Muscle of leg (tissue), 11 donors: Measurements from ENCODE around the gene SIRT6. TPM values are rescaled to one million over a fixed set of nuclear protein-coding genes. Genes with fewer than 3 reads are reported as not detected.
"Not testable (repeated sequence)": the region's sequence is repeated elsewhere in the genome, so short reads cannot be mapped to it uniquely, and the experiment has no call there.

Experiments used
- DNase-seq: peaks from one replicate; pipeline ENCODE4 v3.0.0; 2013
- H3K27ac ChIP-seq: one replicate; pipeline ENCODE4 v1.5.1; 2013; ENCODE audit warnings: mild to moderate bottlenecking, low read length, control low read depth
- H3K27me3 ChIP-seq: one replicate; pipeline ENCODE4 v1.6.1; 2013; ENCODE audit warnings: low read length; ENCODE audit not compliant: control insufficient read depth, insufficient read depth
- H3K36me3 ChIP-seq: one replicate; pipeline ENCODE4 v1.6.1; 2013; ENCODE audit warnings: low read length; ENCODE audit not compliant: control insufficient read depth, insufficient read depth
- H3K4me1 ChIP-seq: one replicate; pipeline ENCODE4 v1.6.1; 2013; ENCODE audit warnings: low read length; ENCODE audit not compliant: control insufficient read depth, insufficient read depth
- H3K4me3 ChIP-seq: one replicate; pipeline ENCODE4 v1.5.1; 2013; ENCODE audit warnings: low read length, control low read depth
- H3K9me3 ChIP-seq: replicated peaks from 2 replicates; pipeline ENCODE4 v1.6.1; 2013; ENCODE audit warnings: low read depth, low read length; ENCODE audit not compliant: control insufficient read depth
- WGBS: methylation state at CpG from one replicate; pipeline ENCODE4 v1.1.5; 2013; ENCODE audit warnings: missing lambda C conversion rate; ENCODE audit not compliant: insufficient coverage; 5-methylcytosine and 5-hydroxymethylcytosine counted together
- polyA plus RNA-seq, 8 donors: library from polyadenylated mRNA; unstranded; fragments of 120-200 nt; gene quantifications; one replicate each; pipeline versions ENCODE4 v1.2.1 to v1.2.3, GENCODE V29; 2013; ENCODE audit warnings: inconsistent platforms in 1 of 8, low replicate concordance in 1 of 8; ENCODE audit not compliant: insufficient read length in 8 of 8, insufficient read depth in 1 of 8
- total RNA-seq: library from RNA; stranded (reverse); fragments of 120-200 nt; gene quantifications from one replicate; pipeline ENCODE4 v1.2.4, GENCODE V29; 2013

SIRT6 gene
- total and polyA plus RNA-seq, 9 donors = 6.0 to 17.1 (median 12.1) TPM

GRCh38 chr19:4154571-4155312 is 27.6 kb downstream of the SIRT6 start:
- WGBS = 71% methylated on average over 18 of the region's 21 CpGs
- H3K27ac ChIP-seq = no peak overlapping the region
- H3K27me3 ChIP-seq = peaks cover 15% of the 10 kb centered on the region
- H3K36me3 ChIP-seq = no peaks in the 10 kb centered on the region
- H3K4me1 ChIP-seq = no peaks in the 10 kb centered on the region
- no peak overlapping the region for H3K4me3 ChIP-seq
- H3K9me3 ChIP-seq = no peaks in the 10 kb centered on the region
- no peak for DNase-seq

GRCh38 chr19:4152241-4152998 is 29.9 kb downstream of the SIRT6 start:
- Histone ChIP-seq H3K36me3 (no peaks in the 10 kb centered on the region), H3K27me3 (peaks cover 15% of the 10 kb centered on the region)
- WGBS = 75% methylated on average over 8 of the region's 10 CpGs

GRCh38 chr19:4151623-4152022 is 30.7 kb downstream of the SIRT6 start:
- Histone ChIP-seq H3K36me3 (no peaks in the 10 kb centered on the region), H3K27ac (no peak overlapping the region), H3K27me3 (peaks cover 15% of the 10 kb centered on the region), H3K4me3 (no peak overlapping the region), H3K4me1 (no peaks in the 10 kb centered on the region), H3K9me3 (no peaks in the 10 kb centered on the region)
- 42% methylated on average over 4 of the region's 6 CpGs for WGBS
- no peak for DNase-seq

More at GRCh38 chr19:4152241-4152998, 29.9 kb downstream of the SIRT6 start:
- Histone ChIP-seq H3K4me3 (no peak overlapping the region), H3K9me3 (no peaks in the 10 kb centered on the region), H3K27ac (no peak overlapping the region), H3K4me1 (no peaks in the 10 kb centered on the region)
- no peak for DNase-seq

GRCh38 chr19:4149518-4150288 is 32.7 kb downstream of the SIRT6 start:
- no peaks in the 10 kb centered on the region for H3K4me1 ChIP-seq
- no peak for DNase-seq
- H3K27ac ChIP-seq = no peak overlapping the region
- no peak overlapping the region for H3K4me3 ChIP-seq
- peaks cover 20% of the 10 kb centered on the region for H3K27me3 ChIP-seq
- WGBS = 87% methylated on average over 5 of the region's 17 CpGs
- H3K36me3 ChIP-seq = no peaks in the 10 kb centered on the region
- H3K9me3 ChIP-seq = no peaks in the 10 kb centered on the region

- Histone ChIP-seq H3K9me3 (no peaks in the 10 kb centered on the region), H3K4me3 (no peak overlapping the region), H3K27ac (no peak overlapping the region), H3K36me3 (no peaks in the 10 kb centered on the region), H3K4me1 (no peaks in the 10 kb centered on the region), H3K27me3 (peaks cover 10% of the 10 kb centered on the region)
- 0% methylated on average over 1 of the region's 7 CpGs for WGBS
- no peak for DNase-seq
Observed at GRCh38 chr19:4144666-4145249, 37.6 kb downstream of the SIRT6 start.

- not testable (repeated sequence) for H3K4me1 ChIP-seq, H3K9me3 ChIP-seq, DNase-seq, H3K36me3 ChIP-seq, H3K4me3 ChIP-seq, H3K27ac ChIP-seq
- WGBS = no CpG with 5 or more reads among the region's 1 CpG
- peaks cover 10% of the 10 kb centered on the region for H3K27me3 ChIP-seq
Observed at GRCh38 chr19:4142916-4143315, 39.4 kb downstream of the SIRT6 start.

- Histone ChIP-seq H3K4me3 (no peak overlapping the region), H3K27me3 (peaks cover 4% of the 10 kb centered on the region), H3K4me1 (no peaks in the 10 kb centered on the region), H3K36me3 (no peaks in the 10 kb centered on the region), H3K27ac (no peak overlapping the region), H3K9me3 (no peaks in the 10 kb centered on the region)
- peak; percentile 48 for DNase-seq
- no CpG with 5 or more reads among the region's 12 CpGs for WGBS
Observed at GRCh38 chr19:4140237-4140711, 42.1 kb downstream of the SIRT6 start.

- peak; percentile 46 for DNase-seq
- Histone ChIP-seq H3K4me1 (no peaks in the 10 kb centered on the region), H3K27ac (no peak overlapping the region), H3K9me3 (no peaks in the 10 kb centered on the region), H3K4me3 (no peak overlapping the region), H3K27me3 (peaks cover 2% of the 10 kb centered on the region), H3K36me3 (no peaks in the 10 kb centered on the region)
- WGBS = 8% methylated on average over 8 of the region's 14 CpGs
Observed at GRCh38 chr19:4139614-4140236, 42.6 kb downstream of the SIRT6 start.

GRCh38 chr19:4138445-4138844 is 43.9 kb downstream of the SIRT6 start:
- Histone ChIP-seq H3K36me3 (no peaks in the 10 kb centered on the region), H3K27me3 (no peaks in the 10 kb centered on the region), H3K4me3 (no peak overlapping the region), H3K9me3 (no peaks in the 10 kb centered on the region), H3K27ac (no peak overlapping the region), H3K4me1 (no peaks in the 10 kb centered on the region)
- 77% methylated on average over 2 of the region's 5 CpGs for WGBS
- no peak for DNase-seq
